SK-N-SH treated with all-trans-retinoic acid at 6 μM for 48 hours (cell line): Measurements from ENCODE around the gene PXMP2.

ENCODE experiments used
- ISL1 ChIP-seq: fragments of 250-450 bp; sonication (Bioruptor Pico); IDR thresholded peaks from 2 replicates; pipeline ENCODE4 v2.1.2; 2022; ENCODE audit warnings: mild to moderate bottlenecking, moderate library complexity
- ZFP3 ChIP-seq: fragments of 250-450 bp; sonication (Bioruptor Pico); IDR thresholded peaks from 2 replicates; pipeline ENCODE4 v1.5.0; 2020; ENCODE audit warnings: mild to moderate bottlenecking, moderate library complexity
- ZNF8 ChIP-seq: fragments of 450-650 bp; formaldehyde crosslinking; IDR thresholded peaks from 2 replicates; pipeline ENCODE4 v1.5.0; 2020; ENCODE audit warnings: mild to moderate bottlenecking, moderate library complexity
- TF ChIP-seq, protein P1 (sequence below): fragments of 250-450 bp; sonication (Bioruptor Pico); IDR thresholded peaks from 2 replicates; pipeline ENCODE4 v1.8.0; 2020; ENCODE audit warnings: mild to moderate bottlenecking, moderate library complexity, borderline replicate concordance

DNA sequence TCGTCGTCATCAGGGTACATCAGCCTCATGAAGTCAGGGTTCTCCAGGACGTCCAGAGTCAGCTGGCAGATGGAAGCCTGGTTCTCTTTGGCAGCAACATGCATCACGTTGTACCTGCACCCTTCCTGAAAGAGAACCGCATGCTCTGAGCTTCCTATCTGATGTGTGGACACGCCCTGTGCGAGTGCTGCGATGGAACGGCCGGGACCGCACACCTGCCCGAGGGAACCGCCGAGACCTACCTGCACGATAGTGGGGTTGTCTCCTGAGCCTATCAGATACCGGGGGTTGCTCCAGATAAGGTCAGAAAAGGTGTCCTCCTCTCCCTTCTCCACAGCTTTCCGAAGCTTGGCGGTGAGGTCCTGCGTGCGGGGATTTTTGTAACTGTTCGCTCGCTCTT, 60.5 kb downstream of the PXMP2 start:
- TF ChIP-seq, protein P1, sequence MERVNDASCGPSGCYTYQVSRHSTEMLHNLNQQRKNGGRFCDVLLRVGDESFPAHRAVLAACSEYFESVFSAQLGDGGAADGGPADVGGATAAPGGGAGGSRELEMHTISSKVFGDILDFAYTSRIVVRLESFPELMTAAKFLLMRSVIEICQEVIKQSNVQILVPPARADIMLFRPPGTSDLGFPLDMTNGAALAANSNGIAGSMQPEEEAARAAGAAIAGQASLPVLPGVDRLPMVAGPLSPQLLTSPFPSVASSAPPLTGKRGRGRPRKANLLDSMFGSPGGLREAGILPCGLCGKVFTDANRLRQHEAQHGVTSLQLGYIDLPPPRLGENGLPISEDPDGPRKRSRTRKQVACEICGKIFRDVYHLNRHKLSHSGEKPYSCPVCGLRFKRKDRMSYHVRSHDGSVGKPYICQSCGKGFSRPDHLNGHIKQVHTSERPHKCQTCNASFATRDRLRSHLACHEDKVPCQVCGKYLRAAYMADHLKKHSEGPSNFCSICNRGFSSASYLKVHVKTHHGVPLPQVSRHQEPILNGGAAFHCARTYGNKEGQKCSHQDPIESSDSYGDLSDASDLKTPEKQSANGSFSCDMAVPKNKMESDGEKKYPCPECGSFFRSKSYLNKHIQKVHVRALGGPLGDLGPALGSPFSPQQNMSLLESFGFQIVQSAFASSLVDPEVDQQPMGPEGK (CRISPR knock-in tag) = no peak
- TF ChIP-seq ISL1 (CRISPR knock-in tag) = no peak
- no peak for TF ChIP-seq ZFP3 (CRISPR knock-in tag)
- TF ChIP-seq ZNF8 (CRISPR knock-in tag) = no peak
